Measurements from ENCODE around the gene DRC3.

The DRC3 gene

GRCh38 chr17:17970699-17971430 lies 1.8 kb upstream of the DRC3 start:
- peak overlapping the region; percentile 58 for H3K27ac ChIP-seq
- no peak for TF ChIP-seq CTCF (IDR thresholded peaks at IDR 0.05)
- no peak for TF ChIP-seq ZFX (IDR thresholded peaks at IDR 0.05; ENCODE audit: borderline replicate concordance)

DNA sequence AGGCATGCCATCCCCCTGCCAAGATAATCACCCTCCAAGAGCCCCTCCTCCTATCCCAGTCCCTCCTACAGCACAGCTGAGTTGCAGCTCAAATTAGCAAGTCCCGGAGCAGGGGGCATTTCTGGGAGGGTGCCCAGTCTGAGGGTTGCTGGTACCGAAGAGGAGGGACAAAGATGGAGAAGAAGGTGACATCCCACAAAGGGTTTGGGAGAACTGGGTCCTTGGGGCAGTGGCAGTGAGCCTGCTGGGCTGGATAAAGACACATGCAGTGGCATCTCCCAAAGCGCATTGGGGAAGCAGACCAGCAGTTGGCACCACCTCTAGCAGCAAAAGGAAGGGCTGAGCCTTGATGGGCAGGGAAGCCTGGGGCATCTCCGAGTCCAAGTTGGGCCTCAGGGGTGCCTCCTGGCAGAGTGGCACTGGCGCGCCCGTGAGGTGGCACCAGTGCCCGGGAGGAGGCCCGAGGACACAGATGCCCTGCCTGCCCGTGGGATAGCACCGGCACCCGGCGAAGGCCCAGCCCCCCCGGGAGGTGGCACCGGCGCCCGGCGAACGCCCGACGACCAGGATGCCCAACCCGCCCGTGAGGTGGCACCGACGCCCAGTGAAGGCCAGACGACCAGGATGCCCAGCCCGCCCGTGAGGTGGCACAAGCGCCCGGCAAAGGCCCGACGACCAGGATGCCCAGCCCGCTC lies 1.1 kb upstream of the DRC3 start:
- H3K27ac ChIP-seq: peak overlapping the region; percentile 58
- no peak for TF ChIP-seq ZFX (IDR thresholded peaks at IDR 0.05; ENCODE audit: borderline replicate concordance)
- TF ChIP-seq CTCF (IDR thresholded peaks at IDR 0.05): no peak

GRCh38 chr17:17972952-17973254 lies 241 bp downstream of the DRC3 start:
- peak overlapping the region; percentile 15 for H3K27ac ChIP-seq
- TF ChIP-seq ZFX (IDR thresholded peaks at IDR 0.05; ENCODE audit: borderline replicate concordance): no peak

- no peak overlapping the region for H3K27ac ChIP-seq
- TF ChIP-seq CTCF (IDR thresholded peaks at IDR 0.05) (no peak), ZFX (IDR thresholded peaks at IDR 0.05; ENCODE audit: borderline replicate concordance) (no peak)
These were observed 2.8 kb downstream of the DRC3 start for GRCh38 chr17:17975436-17975835.

DNA sequence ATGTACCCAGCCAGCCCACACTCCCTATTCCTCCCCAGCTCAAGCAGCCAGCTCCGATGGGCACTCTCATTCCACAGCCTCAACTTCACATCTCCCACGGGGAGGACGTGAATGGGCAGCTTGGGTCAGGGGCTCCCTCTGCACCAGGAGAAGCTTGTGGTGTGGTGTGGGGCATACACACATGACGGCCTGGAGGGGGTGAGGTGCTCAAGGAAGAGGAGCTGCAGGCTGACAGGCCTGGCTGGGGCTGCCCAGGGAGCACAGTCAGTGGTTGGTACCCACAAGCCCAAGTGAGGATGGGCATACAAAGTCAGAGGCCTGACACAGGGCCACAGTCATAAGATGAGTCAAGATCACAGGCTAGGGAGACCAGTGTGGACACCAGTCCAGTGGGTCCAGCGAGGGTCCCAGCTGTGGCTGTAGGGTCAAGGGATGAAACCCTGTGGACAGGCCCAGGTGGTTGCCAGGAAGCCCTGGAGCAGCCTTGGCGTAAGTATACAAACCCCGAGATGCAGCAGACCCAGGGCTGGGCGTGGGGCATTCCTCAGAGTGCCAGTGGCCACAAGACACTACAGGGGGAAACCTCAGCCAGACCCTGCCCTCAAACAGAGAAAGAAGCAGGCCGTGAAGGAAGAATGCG lies 4.4 kb downstream of the DRC3 start:
- H3K27ac ChIP-seq: no peak overlapping the region
- no peak for TF ChIP-seq CTCF (IDR thresholded peaks at IDR 0.05)

DNA sequence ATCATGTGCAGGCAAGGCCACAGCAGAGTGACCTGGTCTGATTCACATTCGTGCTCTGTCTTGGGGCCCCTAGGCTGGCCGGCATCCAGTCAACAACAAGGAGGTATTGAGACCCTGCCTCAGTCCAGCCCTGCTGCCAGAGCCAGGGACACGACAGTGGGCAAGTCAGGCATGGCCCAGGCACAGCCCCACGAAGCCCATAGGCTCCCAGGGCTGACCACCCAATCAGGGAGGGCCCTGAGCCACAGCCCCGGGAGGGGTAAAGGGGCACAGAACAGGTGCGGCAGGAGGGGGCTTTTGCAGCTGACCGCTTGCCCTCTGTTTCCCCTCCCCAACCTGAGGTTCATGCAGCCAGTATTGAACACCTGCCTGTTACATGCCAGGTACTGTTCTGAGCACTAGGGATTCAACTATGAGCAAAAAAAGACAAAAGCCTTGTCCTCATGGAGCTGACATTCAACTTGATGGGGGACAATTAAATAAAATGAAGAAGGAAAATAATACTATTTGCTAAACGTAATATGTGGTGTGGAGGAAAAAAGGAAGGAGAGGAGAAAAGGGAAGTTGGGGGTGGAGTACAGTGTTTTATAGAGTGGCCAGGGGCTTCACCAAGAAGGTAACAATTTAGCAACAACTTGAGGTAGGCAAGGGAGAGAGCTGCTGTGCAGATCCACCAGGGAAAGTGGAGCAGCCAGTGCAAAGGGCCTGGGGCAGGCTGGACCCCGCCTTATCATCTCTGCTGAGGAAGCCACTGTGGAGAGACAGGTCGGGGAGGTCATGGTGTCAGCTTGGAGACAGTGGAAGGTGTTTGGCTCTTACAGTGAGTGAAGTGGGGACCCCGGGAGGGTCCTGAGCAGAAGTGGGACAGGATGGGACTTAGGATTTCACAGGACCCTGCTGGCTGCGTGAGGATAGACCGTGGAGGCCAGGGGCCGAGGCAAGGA lies 6.1 kb downstream of the DRC3 start:
- TF ChIP-seq CTCF (IDR thresholded peaks at IDR 0.05) (no peak), ZFX (IDR thresholded peaks at IDR 0.05; ENCODE audit: borderline replicate concordance) (no peak)
- H3K27ac ChIP-seq: no peak overlapping the region

DNA sequence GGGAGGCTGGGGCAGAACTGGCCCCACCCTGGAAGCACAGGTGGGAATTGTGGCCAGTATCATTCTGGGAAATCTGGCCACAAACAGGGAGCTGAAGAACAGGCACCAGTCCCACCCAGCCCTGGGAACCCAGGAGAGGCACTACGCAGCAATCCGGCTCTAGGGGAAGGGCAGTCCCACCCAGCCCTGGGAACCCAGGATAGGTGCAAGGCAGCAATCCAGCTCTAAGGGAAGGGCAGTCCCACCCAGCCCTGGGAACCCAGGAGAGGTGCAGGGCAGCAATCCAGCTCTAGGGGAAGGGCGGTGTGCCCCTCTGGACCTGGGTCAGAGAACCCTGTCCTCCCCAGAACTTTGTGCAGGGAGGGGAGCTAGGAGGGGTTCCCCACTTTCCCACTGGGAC lies 7.1 kb downstream of the DRC3 start:
- TF ChIP-seq ZFX (IDR thresholded peaks at IDR 0.05; ENCODE audit: borderline replicate concordance) (no peak), CTCF (IDR thresholded peaks at IDR 0.05) (no peak)
- H3K27ac ChIP-seq: no peak overlapping the region
